H1 (cell line): Measurements from ENCODE around the gene PDGFD. TPM values are rescaled to one million over a fixed set of nuclear protein-coding genes. Genes with fewer than 3 reads are reported as not detected.

Source experiments
- FOSL1 ChIP-seq: IDR thresholded peaks from 2 replicates; pipeline ENCODE4 v1.6.1; 2011; ENCODE audit warnings: mild to moderate bottlenecking, low read depth, low read length, moderate library complexity; ENCODE audit not compliant: insufficient read depth
- PHF8 ChIP-seq: fragments of 200-600 bp; sonication (generic); conservative IDR thresholded peaks from 2 replicates; pipeline ENCODE4 v1.7.1; 2012; ENCODE audit warnings: low read depth, mild to moderate bottlenecking, inconsistent platforms, low read length, moderate library complexity
- polyA plus RNA-seq, 7 experiments: library from polyadenylated mRNA; depleted of rRNA in 3 of 7; stranded (reverse) in 5 of 7; unstranded in 2 of 7; fragments of >200 nt in 5 of 7; fragments of 200-250 nt in 2 of 7; gene quantifications; 1 replicate in 5 of 7; 2 replicates in 1 of 7; 4 replicates in 1 of 7; pipeline versions ENCODE4 v1.2.1 to v1.2.3, GENCODE V29; 2011 to 2013; ENCODE audit warnings: missing spikeins in 2 of 7, mixed read lengths in 2 of 7
- total RNA-seq: library from RNA; stranded (reverse); fragmentation: NEBNext Ultra II Directional; extraction: Animal tissue kit (Norgen Biotek cat#: 25700); gene quantifications from 2 replicates; pipeline ENCODE4 v1.2.1, GENCODE V29; 2021
- TF ChIP-seq, protein P1 (sequence below): IDR thresholded peaks from 2 replicates; pipeline ENCODE4 v1.6.1; 2012; ENCODE audit warnings: inconsistent platforms

Gene PDGFD
- total and polyA plus RNA-seq, 2 of the 8 experiments (the other 6 are each of a cell fraction or from before 2014, with no cell fraction given), result 1.1 to 3.9 TPM

GRCh38 chr11:104036995-104037394, 127.0 kb downstream of the PDGFD start (continued):
- TF ChIP-seq, protein P1, sequence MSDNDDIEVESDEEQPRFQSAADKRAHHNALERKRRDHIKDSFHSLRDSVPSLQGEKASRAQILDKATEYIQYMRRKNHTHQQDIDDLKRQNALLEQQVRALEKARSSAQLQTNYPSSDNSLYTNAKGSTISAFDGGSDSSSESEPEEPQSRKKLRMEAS, result no peak
- TF ChIP-seq FOSL1 (no peak), PHF8 (no peak)
